Neural cell (in vitro differentiated cells): Measurements from ENCODE around the gene GGCT. TPM values are rescaled to one million over a fixed set of nuclear protein-coding genes. Genes with fewer than 3 reads are reported as not detected.

ENCODE experiments used
- H2AFZ ChIP-seq: fragments of 200-600, 300-800 bp; sonication (generic), shearing (Covaris generic); 2 replicates; pipeline ENCODE4 v1.6.0; 2014; ENCODE audit warnings: low read depth, mild to moderate bottlenecking, antibody characterized with exemption, low read length, moderate library complexity
- H3F3A ChIP-seq: fragments of 200-600 bp; shearing (Covaris generic); 2 replicates; pipeline ENCODE4 v1.6.1; 2016; ENCODE audit warnings: mild to moderate bottlenecking, moderate library complexity, mixed read lengths, antibody characterized with exemption, low read length; ENCODE audit not compliant: insufficient read depth, poor library complexity, severe bottlenecking
- H3K27ac ChIP-seq: fragments of 200-600, 300-800 bp; sonication (generic), shearing (Covaris generic); 2 replicates; pipeline ENCODE4 v1.5.1; 2014; ENCODE audit warnings: mild to moderate bottlenecking, low read length, moderate library complexity
- H3K27me3 ChIP-seq: fragments of 300-800, 200-600 bp; sonication (generic), shearing (Covaris generic); 2 replicates; pipeline ENCODE4 v1.6.0; 2014; ENCODE audit warnings: mild to moderate bottlenecking, low read depth, low read length, moderate library complexity; ENCODE audit not compliant: insufficient read depth
- H3K36me3 ChIP-seq: fragments of 300-800, 200-600 bp; sonication (generic), shearing (Covaris generic); 2 replicates; pipeline ENCODE4 v1.5.1; 2014; ENCODE audit warnings: mild to moderate bottlenecking, antibody characterized with exemption, low read length, moderate library complexity; ENCODE audit not compliant: insufficient read depth
- H3K4me2 ChIP-seq: fragments of 300-800, 200-600 bp; sonication (generic), shearing (Covaris generic); 2 replicates; pipeline ENCODE4 v1.6.0; 2014; ENCODE audit warnings: mild to moderate bottlenecking, low read length
- H3K4me3 ChIP-seq: fragments of 300-800, 200-600 bp; sonication (generic), shearing (Covaris generic); 2 replicates; pipeline ENCODE4 v1.5.1; 2014; ENCODE audit warnings: mild to moderate bottlenecking, low read length, moderate library complexity
- H3K79me2 ChIP-seq: fragments of 200-600 bp; shearing (Covaris generic); replicated peaks from 2 replicates; pipeline ENCODE4 v1.6.0; 2014; ENCODE audit warnings: mild to moderate bottlenecking, low read length, moderate library complexity; ENCODE audit not compliant: insufficient read depth
- H3K9ac ChIP-seq: fragments of 300-800, 200-600 bp; sonication (generic), shearing (Covaris generic); 2 replicates; pipeline ENCODE4 v1.6.1; 2016; ENCODE audit warnings: mild to moderate bottlenecking, low read length, mixed read lengths
- H3K9me2 ChIP-seq: fragments of 200-600 bp; shearing (Covaris generic); 2 replicates; pipeline ENCODE4 v1.6.1; 2016; ENCODE audit warnings: mild to moderate bottlenecking, low read length, mixed read lengths; ENCODE audit not compliant: insufficient read depth
- H3K9me3 ChIP-seq: fragments of 200-600, 300-800 bp; sonication (generic), shearing (Covaris generic); 2 replicates; pipeline ENCODE4 v1.6.1; 2016; ENCODE audit warnings: mild to moderate bottlenecking, mixed run types, low read length, moderate library complexity, mixed read lengths
- H4K20me1 ChIP-seq: fragments of 200-600 bp; shearing (Covaris generic); 2 replicates; pipeline ENCODE4 v1.6.1; 2016; ENCODE audit warnings: mild to moderate bottlenecking, mixed run types; ENCODE audit not compliant: insufficient read depth
- EP300 ChIP-seq: fragments of 450-650 bp; conservative IDR thresholded peaks from 2 replicates; pipeline ENCODE4 v1.6.1; 2014; ENCODE audit warnings: antibody characterized with exemption, mild to moderate bottlenecking, moderate library complexity; ENCODE audit not compliant: poor library complexity, severe bottlenecking
- EZH2 ChIP-seq: fragments of 200-600, 300-800 bp; shearing (Covaris generic), sonication (generic); IDR thresholded peaks from 2 replicates; pipeline ENCODE4 v1.6.1; 2014; ENCODE audit warnings: antibody characterized with exemption, low read length, borderline replicate concordance, mild to moderate bottlenecking; ENCODE audit not compliant: insufficient read depth, poor library complexity, severe bottlenecking
- MXI1 ChIP-seq: fragments of 450-650 bp; conservative IDR thresholded peaks from 2 replicates; pipeline ENCODE4 v1.6.1; 2014; ENCODE audit warnings: antibody characterized with exemption, mild to moderate bottlenecking; ENCODE audit not compliant: poor library complexity, severe bottlenecking
- POLR2AphosphoS5 ChIP-seq: IDR thresholded peaks from 2 replicates; pipeline ENCODE4 v1.6.1; 2012
- RAD21 ChIP-seq: fragments of 450-650 bp; conservative IDR thresholded peaks from 2 replicates; pipeline ENCODE4 v1.6.1; 2014; ENCODE audit warnings: antibody characterized with exemption, mild to moderate bottlenecking, moderate library complexity
- SMC3 ChIP-seq: fragments of 450-650 bp; conservative IDR thresholded peaks from 2 replicates; pipeline ENCODE4 v1.6.1; 2014; ENCODE audit warnings: antibody characterized with exemption, mild to moderate bottlenecking, moderate library complexity; ENCODE audit not compliant: poor library complexity
- TAF1 ChIP-seq: IDR thresholded peaks from 2 replicates; pipeline ENCODE4 v1.6.1; 2012; ENCODE audit warnings: low read depth
- polyA plus RNA-seq: library from polyadenylated mRNA; depleted of rRNA; stranded (reverse); fragments of >200 nt; gene quantifications from 2 replicates; pipeline ENCODE4 v1.2.3, GENCODE V29; 2014
- TF ChIP-seq, protein P1 (sequence below): IDR thresholded peaks from 2 replicates; pipeline ENCODE4 v1.6.1; 2012; ENCODE audit warnings: borderline replicate concordance
- TF ChIP-seq, protein P2 (sequence below): fragments of 450-650 bp; IDR thresholded peaks from 2 replicates; pipeline ENCODE4 v1.5.1; 2014; ENCODE audit warnings: antibody characterized with exemption, mild to moderate bottlenecking, moderate library complexity; ENCODE audit not compliant: poor library complexity, severe bottlenecking

GGCT gene
- polyA plus RNA-seq, 1 donor from 2014 or later, result 39.8 TPM

DNA sequence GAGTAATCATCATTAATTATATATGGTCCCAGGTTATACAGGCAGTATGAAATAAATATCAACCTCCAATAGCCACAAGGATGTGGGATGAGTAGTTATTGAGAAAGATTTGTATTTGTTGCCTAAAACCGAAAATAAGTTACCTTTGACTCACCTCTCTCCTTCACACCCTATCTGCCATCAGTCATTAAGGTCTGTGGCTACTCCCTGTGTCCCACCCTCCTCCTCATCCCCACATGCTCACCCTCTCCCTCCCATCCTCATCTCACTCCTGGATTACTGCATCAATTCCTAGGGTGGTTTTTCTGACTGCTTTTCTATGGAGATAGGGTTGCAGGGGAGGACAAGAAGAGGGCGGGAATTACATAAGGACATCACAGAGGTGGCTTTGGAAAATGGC, 9.1 kb upstream of the GGCT start:
- Histone ChIP-seq H4K20me1 (no peaks in the 10 kb centered on the region), H2AFZ (no peak overlapping the region), H3K4me3 (no peak overlapping the region), H3K9me2 (no peaks in the 10 kb centered on the region), H3K79me2 (no peaks in the 10 kb centered on the region), H3K36me3 (no peaks in the 10 kb centered on the region), H3F3A (no peaks in the 10 kb centered on the region), H3K27ac (no peak overlapping the region), H3K9ac (no peak overlapping the region), H3K9me3 (no peaks in the 10 kb centered on the region), H3K4me2 (no peak overlapping the region), H3K27me3 (no peaks in the 10 kb centered on the region)
- TF ChIP-seq EZH2, result no peak
- TF ChIP-seq EP300, result no peak
- TF ChIP-seq, protein P1, sequence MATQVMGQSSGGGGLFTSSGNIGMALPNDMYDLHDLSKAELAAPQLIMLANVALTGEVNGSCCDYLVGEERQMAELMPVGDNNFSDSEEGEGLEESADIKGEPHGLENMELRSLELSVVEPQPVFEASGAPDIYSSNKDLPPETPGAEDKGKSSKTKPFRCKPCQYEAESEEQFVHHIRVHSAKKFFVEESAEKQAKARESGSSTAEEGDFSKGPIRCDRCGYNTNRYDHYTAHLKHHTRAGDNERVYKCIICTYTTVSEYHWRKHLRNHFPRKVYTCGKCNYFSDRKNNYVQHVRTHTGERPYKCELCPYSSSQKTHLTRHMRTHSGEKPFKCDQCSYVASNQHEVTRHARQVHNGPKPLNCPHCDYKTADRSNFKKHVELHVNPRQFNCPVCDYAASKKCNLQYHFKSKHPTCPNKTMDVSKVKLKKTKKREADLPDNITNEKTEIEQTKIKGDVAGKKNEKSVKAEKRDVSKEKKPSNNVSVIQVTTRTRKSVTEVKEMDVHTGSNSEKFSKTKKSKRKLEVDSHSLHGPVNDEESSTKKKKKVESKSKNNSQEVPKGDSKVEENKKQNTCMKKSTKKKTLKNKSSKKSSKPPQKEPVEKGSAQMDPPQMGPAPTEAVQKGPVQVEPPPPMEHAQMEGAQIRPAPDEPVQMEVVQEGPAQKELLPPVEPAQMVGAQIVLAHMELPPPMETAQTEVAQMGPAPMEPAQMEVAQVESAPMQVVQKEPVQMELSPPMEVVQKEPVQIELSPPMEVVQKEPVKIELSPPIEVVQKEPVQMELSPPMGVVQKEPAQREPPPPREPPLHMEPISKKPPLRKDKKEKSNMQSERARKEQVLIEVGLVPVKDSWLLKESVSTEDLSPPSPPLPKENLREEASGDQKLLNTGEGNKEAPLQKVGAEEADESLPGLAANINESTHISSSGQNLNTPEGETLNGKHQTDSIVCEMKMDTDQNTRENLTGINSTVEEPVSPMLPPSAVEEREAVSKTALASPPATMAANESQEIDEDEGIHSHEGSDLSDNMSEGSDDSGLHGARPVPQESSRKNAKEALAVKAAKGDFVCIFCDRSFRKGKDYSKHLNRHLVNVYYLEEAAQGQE, result no peak
- TF ChIP-seq SMC3, result no peak
- TF ChIP-seq, protein P2, sequence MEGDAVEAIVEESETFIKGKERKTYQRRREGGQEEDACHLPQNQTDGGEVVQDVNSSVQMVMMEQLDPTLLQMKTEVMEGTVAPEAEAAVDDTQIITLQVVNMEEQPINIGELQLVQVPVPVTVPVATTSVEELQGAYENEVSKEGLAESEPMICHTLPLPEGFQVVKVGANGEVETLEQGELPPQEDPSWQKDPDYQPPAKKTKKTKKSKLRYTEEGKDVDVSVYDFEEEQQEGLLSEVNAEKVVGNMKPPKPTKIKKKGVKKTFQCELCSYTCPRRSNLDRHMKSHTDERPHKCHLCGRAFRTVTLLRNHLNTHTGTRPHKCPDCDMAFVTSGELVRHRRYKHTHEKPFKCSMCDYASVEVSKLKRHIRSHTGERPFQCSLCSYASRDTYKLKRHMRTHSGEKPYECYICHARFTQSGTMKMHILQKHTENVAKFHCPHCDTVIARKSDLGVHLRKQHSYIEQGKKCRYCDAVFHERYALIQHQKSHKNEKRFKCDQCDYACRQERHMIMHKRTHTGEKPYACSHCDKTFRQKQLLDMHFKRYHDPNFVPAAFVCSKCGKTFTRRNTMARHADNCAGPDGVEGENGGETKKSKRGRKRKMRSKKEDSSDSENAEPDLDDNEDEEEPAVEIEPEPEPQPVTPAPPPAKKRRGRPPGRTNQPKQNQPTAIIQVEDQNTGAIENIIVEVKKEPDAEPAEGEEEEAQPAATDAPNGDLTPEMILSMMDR, result no peak
- no peak for TF ChIP-seq TAF1
- no peak for TF ChIP-seq RAD21
- TF ChIP-seq POLR2AphosphoS5, result no peak
- no peak for TF ChIP-seq MXI1

DNA sequence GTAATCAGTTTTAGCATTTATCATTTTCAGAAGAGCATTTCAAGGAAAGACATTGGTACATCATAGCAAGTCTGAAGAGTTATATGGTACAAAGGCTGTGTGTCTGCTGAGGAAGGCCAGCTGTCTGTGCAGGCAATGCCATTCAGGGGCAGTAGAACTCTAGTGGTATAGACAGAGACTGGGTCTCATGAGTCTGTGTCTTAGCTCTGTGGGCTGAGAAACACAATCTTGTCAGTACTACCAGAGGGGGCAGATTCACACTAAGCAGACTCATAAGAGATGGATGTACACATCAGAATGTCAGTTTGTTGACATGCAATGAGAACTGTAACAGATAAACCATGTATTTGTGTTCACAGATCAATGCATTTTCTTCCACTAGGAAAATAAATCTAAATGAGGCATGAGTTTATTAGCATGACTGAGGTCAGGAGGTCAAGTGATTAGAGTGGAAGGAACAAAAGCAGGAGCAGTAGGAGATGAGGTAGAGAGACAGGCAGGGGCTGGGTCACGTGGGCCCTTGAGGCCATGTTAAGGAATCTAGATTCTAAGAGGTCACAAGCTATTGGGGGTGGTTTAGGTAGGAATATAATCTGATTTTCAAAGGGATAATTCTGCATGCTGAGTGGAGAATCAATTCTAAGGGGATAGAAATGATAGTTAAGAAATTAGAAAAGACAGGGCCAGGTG, 7.5 kb upstream of the GGCT start:
- H3K9me2 ChIP-seq, result no peaks in the 10 kb centered on the region
- H3K4me3 ChIP-seq, result no peak overlapping the region
- H3F3A ChIP-seq, result no peaks in the 10 kb centered on the region
- no peaks in the 10 kb centered on the region for H3K27me3 ChIP-seq
- no peak overlapping the region for H3K4me2 ChIP-seq
- H3K9me3 ChIP-seq, result no peaks in the 10 kb centered on the region
- no peaks in the 10 kb centered on the region for H3K79me2 ChIP-seq
- no peak overlapping the region for H3K27ac ChIP-seq
- H3K36me3 ChIP-seq, result no peaks in the 10 kb centered on the region
- H3K9ac ChIP-seq, result no peak overlapping the region
- H2AFZ ChIP-seq, result no peak overlapping the region
- no peak for TF ChIP-seq SMC3
- TF ChIP-seq EZH2, result no peak
- TF ChIP-seq, protein P2, result no peak
- TF ChIP-seq RAD21, result no peak
- TF ChIP-seq, protein P1, result no peak
- no peak for TF ChIP-seq EP300
- TF ChIP-seq MXI1, result no peak
- no peak for TF ChIP-seq TAF1
- H4K20me1 ChIP-seq, result no peaks in the 10 kb centered on the region
